Stimulated activated CD8-positive, alpha-beta memory T cell treated with anti-CD3 and anti-CD28 coated beads, Interleukin-15, amount 100 ng/mL, for 4 hours (primary cell): Measurements from ENCODE around the gene NCOA3.
"Not testable (repeated sequence)": the region's sequence is repeated elsewhere in the genome, so short reads cannot be mapped to it uniquely, and the experiment has no call there.

ENCODE experiments used
- DNase-seq, 2 donors: peaks; one replicate each; pipeline ENCODE4 v3.0.0-alpha.2; 2020; ENCODE audit warnings: low read depth in 2 of 2

Gene NCOA3

DNA sequence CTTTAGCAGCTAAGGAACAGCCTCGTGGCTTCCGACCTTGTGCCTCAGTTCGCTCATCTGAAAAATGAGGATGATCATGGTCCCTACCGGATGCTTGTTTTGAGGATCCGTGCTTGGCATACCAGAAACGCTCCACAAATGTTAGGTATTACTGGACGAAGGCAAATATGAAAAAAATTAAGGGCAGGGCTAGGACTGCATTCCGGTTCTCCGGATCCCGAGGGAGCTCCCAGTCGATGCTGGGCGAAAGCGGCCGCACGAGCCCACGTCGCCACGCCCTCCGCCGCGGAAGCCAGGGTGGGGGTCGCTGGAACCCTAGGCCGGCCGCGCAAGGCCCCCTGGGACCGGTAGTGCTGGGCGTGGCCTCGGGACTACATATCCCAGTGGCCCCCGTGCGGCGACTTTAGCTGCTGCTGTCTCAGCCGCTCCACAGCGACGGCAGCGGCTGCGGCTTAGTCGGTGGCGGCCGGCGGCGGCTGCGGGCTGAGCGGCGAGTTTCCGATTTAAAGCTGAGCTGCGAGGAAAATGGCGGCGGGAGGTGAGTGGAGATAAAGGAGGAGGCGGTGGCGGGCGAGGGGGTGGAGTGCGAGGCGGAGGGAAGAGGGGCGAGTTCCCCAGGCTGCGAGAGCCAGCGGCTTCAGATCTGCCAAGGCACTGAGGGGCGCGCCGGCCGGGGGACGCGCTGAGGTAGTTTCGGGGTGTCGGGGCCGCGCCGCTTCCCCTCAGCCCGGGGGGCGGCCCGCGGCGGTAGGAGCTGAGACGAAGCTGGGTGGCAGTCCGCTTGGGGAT lies at the start of gene NCOA3:
TSS of gene NCOA3 (plus strand) at position 406 of the 789 bp plus-strand sequence. CDS start 120,361 bp downstream, outside the sequence.
- peak; percentile 86 to 89 for DNase-seq

- DNase-seq: no peak
These were observed 48.9 kb upstream of the NCOA3 start for GRCh38 chr20:47452736-47453161.

DNA sequence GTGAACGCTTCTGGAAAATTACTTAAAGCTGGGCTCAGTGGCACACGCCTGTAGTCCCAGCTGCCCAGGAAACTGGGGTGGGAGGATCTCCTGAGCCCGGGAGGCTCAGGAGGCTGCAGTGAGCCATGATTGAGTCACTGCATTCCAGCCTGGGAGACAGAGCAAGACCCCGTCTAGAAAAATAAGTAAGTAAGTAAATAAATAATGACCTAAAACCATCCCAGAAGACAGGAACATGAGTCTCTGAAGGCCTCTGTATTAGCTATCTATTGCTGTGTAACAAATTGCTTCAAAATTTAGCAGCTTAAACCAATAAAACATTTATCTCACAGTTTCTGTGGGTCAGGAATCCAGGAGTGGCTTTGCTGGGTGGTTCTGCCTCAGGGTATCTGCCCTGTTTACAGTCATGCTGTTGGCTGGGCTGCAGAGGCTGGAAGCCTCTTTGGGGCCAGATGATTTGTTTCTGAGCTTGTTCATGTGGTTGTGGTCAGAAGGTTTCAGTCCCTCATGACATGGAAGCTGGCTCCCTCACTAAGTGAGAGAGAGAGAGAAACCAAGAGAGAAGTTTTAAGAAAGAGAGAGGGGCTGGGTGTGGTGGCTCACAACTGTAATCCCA lies 48.4 kb upstream of the NCOA3 start:
- DNase-seq: no peak

DNA sequence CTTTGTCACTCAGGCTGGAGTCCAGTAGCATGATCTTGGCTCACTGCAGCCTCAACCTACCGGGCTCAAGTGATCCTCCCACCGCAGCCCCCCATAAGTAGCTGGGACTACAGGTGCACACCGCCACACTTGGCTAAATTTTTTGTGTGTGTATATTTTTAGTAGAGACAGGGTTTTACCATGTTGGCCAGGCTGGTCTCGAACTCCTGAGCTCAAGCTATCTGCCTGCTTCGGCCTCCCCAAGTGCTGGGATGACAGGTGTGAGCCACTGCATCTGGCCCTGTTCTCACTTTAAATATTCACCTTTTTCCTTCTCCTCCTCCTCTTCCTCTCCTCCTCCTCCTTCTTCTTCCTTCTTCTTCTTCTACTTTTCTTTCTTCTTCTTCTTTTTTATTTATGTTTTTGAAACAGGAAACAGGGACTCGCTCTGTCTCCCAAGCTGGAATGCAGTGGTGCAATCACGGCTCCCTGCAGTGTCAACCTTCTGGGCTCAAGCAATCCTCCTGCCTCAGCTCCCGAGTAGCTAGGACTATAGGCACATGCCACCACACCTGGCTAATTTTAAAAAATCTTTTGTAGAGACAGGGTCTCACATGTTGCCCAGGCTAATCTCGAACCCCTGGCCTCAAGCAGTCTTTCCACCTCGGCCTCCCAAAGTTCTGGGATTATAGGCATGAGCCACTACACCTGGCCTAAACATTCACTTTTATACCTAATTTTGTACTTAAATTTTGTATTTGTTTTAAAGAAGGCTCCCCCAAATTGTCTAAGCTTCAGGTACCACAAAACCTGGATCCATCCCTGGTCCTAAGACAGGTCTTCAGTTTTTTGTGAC lies 47.2 kb upstream of the NCOA3 start:
- DNase-seq: no peak

DNA sequence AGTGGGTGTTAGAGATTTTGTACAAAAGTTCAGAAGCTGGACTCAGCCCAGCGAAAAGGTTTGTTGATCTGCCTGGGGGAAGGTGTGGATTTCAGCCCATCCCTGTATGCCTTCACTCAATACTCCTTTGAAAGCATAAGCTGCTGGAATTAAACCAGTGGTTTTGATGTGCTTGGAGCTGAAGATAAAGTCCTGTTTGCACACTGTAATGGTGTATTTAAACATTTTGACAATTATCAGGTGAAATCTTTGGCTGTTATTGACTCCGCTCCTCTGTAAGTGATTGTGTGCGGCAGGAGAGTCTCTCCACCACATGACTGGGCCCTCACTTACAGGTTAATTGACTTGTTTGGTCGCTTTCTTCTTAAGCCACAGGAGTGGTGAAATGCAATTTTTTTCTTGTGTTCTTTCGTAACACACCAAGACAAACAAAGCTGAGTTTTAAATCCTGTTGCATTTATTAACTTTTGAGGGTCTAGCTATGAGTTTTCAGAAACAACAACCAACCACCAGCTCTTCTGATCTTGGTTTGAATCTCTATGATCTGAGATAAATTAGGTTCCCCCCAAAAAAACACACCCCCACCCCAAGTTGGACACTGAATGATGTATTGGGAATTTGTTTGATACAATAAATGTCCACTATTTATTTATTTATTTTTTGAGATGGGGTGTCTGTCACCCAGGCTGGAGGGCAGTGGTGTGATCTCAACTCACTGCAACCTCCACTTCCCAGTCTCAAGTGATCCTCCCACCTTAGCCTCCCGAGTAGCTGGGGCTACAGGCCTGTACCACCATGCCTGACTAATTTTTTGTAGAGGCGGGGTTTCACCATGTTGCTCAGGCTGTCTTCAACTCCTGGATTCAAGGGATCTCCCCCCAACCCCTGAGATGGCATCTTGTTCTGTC lies 46.3 kb upstream of the NCOA3 start:
- DNase-seq: no peak

GRCh38 chr20:47456041-47456537 lies 45.6 kb upstream of the NCOA3 start:
- DNase-seq: no peak

GRCh38 chr20:47456952-47457724 lies 44.5 kb upstream of the NCOA3 start:
- DNase-seq: no peak

DNA sequence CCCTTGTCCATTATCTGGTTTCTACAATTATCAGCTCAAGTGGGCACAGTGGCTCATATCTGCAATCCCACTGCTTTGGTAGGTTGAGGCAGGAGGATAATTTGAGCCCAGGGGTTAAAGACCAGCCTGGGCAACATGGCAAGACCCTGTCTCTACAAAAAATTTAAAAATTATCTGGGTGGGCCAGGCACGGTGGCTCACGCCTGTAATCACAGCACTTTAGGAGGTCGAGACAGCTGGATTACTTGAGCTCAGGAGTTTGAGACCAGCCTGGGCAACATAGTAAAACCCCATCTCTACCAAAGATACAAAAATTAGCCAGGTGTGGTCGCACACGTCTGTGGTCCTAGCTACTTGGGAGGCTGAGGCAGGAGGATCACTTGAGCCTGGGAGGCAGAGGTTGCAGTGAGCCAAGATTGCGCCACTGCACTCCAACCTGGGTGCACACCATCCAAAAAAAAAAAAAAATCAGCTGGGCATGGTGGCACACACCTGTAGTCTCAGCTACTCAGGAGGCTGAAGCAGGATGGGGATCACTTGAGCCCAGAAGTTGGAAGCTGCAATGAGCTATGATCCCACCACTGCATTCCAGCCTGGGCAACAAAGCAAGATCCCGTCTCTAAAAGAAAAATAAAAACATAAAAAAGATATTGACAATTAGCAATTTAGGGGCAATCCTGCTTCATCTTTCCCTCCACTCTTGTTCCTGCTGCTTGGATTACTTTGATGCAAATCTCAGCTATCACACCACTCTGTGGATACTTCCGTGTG lies 43.2 kb upstream of the NCOA3 start:
- not testable (repeated sequence) for DNase-seq

DNA sequence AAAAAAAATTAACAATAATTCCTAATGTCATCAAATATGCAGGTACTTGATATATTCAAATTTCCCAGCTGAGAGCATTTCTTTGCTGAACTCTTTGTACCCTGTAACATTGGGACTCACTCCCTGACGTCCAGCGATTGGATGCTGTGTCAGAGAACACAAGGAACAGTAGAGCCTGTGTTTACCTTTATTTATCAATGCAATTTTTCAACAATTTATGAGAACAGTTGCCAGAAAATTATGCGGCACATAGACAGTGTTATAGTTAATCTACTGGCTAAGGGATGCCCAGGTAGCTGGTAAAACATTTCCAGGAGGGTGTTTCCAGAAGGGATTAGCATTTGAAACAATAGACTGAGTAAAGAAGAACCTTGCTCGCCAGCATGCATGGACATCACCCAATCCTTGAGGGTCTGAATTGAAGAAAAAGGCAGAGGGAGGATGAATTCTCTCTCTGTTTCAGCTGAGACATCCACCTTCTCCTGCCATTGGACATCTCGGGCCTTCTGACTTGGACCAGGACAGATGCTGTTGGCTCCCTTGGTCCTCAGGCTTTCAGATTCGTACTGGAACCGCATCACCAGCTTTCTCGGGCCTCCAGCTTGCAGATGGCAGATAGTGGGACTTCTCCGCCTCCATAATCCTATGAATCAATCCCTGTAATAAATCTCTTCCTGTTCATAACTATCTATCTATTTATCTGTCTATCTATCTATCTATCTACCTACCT lies 42.2 kb upstream of the NCOA3 start:
- DNase-seq: no peak

DNA sequence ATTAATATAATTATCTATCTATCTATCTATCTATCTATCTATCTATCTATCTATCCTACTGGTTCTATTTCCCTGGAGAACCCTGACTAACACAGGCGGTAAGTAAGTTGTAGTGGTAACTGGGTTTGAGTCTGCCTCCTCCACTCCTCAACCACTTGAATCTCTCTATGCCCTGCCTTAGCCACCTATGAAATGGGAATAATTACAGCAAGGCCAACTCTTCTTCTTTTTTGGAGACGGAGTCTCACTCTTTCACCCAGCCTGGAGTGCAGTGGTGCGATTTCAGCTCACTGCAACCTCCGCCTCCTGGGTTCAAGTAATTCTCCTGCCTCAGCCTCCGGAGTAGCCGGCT lies 41.0 kb upstream of the NCOA3 start:
- not testable (repeated sequence) for DNase-seq

- no peak for DNase-seq
These were observed 40.5 kb upstream of the NCOA3 start for GRCh38 chr20:47461120-47461685.

DNA sequence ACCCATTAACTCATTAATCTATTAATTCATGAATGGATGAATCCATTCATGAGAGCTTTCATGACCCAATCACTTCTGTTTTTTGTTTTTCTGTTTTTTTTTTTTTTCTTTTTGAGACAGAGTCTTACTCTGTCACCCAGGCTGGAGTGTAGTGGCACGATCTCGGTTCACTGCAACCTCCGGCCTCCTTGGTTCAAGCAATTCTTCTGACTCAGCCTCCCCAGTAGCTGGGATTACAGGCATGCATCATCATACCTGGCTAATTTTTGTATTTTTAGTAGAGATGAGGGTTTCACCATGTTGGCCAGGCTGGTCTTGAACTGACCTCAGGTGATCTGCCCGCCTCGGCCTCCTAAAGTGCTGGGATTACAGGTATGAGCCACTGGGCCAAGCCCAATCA lies 39.8 kb upstream of the NCOA3 start:
- DNase-seq: not testable (repeated sequence)

DNA sequence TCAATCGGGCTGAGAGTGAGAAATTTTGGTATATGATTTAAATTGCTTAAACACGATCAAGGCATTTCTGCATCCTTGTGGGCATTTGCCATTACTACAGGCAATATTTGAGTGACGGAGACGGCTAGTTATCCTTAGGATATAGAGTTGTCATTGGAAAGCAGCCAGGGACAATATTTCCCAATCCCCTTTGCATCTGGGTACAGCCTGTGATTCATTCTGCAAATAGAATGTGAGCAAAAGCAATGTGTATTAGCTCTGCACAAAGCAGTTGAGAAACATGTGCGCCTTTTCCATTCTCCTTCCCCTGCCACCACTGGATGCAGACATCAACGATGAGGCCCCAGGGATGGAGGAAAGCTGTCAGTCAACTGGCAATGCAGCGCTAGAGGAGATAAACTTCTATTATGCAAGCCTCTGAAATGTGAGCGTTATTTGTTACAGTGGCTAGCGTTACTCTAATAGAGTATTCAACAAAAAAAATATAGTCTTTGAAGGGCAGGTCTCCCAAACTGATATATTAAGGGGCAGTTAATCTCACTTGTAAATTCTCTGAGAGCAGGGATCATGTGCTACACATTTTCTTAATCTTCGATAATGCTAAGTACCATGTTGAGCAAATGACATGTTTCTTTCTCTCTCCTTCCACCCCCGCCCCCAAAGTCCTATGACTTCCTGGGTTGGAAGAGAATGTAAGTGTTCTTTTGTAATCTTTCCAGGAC lies 37.1 kb upstream of the NCOA3 start:
- DNase-seq: no peak

- DNase-seq: no peak
These were observed 36.2 kb upstream of the NCOA3 start for GRCh38 chr20:47465335-47466090.

DNA sequence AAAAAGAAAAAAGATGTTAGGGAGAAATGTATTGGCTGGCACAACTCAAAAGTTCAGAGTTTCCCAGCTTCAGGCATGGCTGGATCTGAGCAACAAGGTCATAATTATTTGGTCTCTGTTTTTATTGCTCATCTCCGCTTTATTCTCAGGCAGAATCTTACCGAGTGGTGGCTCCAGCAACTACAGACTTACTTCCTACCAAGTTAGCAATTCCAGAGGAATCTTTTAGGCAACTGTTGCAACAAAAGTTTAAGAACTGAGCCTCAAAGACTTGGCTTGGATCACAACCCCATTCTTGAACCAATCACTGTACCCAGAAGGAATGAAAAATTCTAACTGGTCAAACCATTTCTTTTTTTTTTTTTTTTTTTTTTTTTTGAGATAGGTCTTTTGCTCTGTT lies 35.5 kb upstream of the NCOA3 start:
- DNase-seq: no peak

GRCh38 chr20:47466704-47467459 lies 34.8 kb upstream of the NCOA3 start:
- DNase-seq: no peak
